ENCODE measurements around the gene SPTBN1. TPM values are rescaled to one million over a fixed set of nuclear protein-coding genes. Genes with fewer than 3 reads are reported as not detected.

SPTBN1 gene
- total and polyA plus RNA-seq, 2 of the 13 experiments (the other 11 are each of a cell fraction or from before 2014, with no cell fraction given) = 123 to 299 TPM

GRCh38 chr2:54618646-54619565 lies 162.8 kb downstream of the SPTBN1 start (continued):
- TF ChIP-seq SALL2 (CRISPR knock-in tag; IDR thresholded peaks at IDR 0.05) (no peak), SMAD3 (CRISPR knock-in tag; IDR thresholded peaks at IDR 0.05) (no peak; the same call in 1 of the 2 replicates), ZNF784 (CRISPR knock-in tag; IDR thresholded peaks at IDR 0.05; ENCODE audit: borderline replicate concordance) (no peak), CHCHD3 (CRISPR knock-in tag; IDR thresholded peaks at IDR 0.05) (no peak), LBX2 (CRISPR knock-in tag; IDR thresholded peaks at IDR 0.05; ENCODE audit: borderline replicate concordance) (no peak), ZNF740 (CRISPR knock-in tag; IDR thresholded peaks at IDR 0.05) (no peak), PRPF4 (IDR thresholded peaks at IDR 0.05; ENCODE audit: low read depth, low read length, poor library complexity, severe bottlenecking) (no peak), ZNF18 (CRISPR knock-in tag; IDR thresholded peaks at IDR 0.05; ENCODE audit: insufficient replicate concordance) (no peak), TBL1XR1 (IDR thresholded peaks at IDR 0.05; ENCODE audit: borderline replicate concordance, low read length, partially characterized antibody) (no peak), PREB (CRISPR knock-in tag; IDR thresholded peaks at IDR 0.05) (no peak), HIVEP1 (CRISPR knock-in tag; IDR thresholded peaks at IDR 0.05) (no peak), ZNF292 (CRISPR knock-in tag; IDR thresholded peaks at IDR 0.05; ENCODE audit: borderline replicate concordance, low read depth) (peak; percentile 37; the same call in 1 of the 2 replicates), PBX3 (CRISPR knock-in tag; IDR thresholded peaks at IDR 0.05; ENCODE audit: borderline replicate concordance) (no peak), THAP8 (CRISPR knock-in tag; IDR thresholded peaks at IDR 0.05; ENCODE audit: borderline replicate concordance) (no peak), ZNF232 (CRISPR knock-in tag; IDR thresholded peaks at IDR 0.05; ENCODE audit: borderline replicate concordance) (no peak; the same call in 1 of the 2 replicates), ZNF552 (CRISPR knock-in tag; IDR thresholded peaks at IDR 0.05; ENCODE audit: borderline replicate concordance) (no peak), MIXL1 (CRISPR knock-in tag; IDR thresholded peaks at IDR 0.05) (peak; percentile 59; the same call in 1 of the 2 replicates)
